ENCODE measurements around the gene IL23R.

The IL23R gene

GRCh38 chr1:67241200-67241746 lies 75.0 kb downstream of the IL23R start:
- WGBS = 85% methylated on average over 1 of the region's 1 CpG
- H3K9me3 ChIP-seq (ENCODE audit: insufficient read depth, low read depth, low read length) = no peaks in the 10 kb centered on the region
- no peak overlapping the region for H3K4me3 ChIP-seq (ENCODE audit: low read length)
- H3K36me3 ChIP-seq (ENCODE audit: insufficient read depth, low read length) = no peaks in the 10 kb centered on the region
- H3K9ac ChIP-seq (ENCODE audit: low read depth, low read length) = no peak overlapping the region
- H3K27me3 ChIP-seq (ENCODE audit: insufficient read depth, low read length) = no peaks in the 10 kb centered on the region
- H3K27ac ChIP-seq (ENCODE audit: low read depth, low read length) = no peak overlapping the region
- H3K4me1 ChIP-seq (ENCODE audit: insufficient read depth, low read length) = no peaks in the 10 kb centered on the region

DNA sequence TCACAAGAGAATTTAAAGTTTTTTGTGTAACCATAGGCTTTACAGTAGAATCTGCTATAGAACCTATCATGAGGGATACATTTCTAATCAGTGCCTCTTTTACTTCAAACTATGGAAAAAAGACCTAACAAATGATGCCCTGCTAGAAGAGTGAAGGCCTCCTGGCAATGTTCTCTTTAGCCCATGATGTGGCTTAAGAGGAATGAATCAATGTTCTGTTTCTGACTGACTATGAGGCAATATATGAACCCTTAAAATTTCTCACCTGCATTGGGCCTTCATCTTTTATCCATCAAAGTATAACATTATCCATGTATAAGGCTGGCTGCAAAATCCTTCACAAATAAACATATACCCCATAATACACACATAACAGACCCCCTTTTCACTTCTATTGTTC lies 75.8 kb downstream of the IL23R start:
- Histone ChIP-seq H3K36me3 (ENCODE audit: insufficient read depth, low read length) (no peaks in the 10 kb centered on the region), H3K4me3 (ENCODE audit: low read length) (no peak overlapping the region), H3K27ac (ENCODE audit: low read depth, low read length) (no peak overlapping the region), H3K9me3 (ENCODE audit: insufficient read depth, low read depth, low read length) (no peaks in the 10 kb centered on the region), H3K9ac (ENCODE audit: low read depth, low read length) (no peak overlapping the region), H3K27me3 (ENCODE audit: insufficient read depth, low read length) (no peaks in the 10 kb centered on the region), H3K4me1 (ENCODE audit: insufficient read depth, low read length) (no peaks in the 10 kb centered on the region)

DNA sequence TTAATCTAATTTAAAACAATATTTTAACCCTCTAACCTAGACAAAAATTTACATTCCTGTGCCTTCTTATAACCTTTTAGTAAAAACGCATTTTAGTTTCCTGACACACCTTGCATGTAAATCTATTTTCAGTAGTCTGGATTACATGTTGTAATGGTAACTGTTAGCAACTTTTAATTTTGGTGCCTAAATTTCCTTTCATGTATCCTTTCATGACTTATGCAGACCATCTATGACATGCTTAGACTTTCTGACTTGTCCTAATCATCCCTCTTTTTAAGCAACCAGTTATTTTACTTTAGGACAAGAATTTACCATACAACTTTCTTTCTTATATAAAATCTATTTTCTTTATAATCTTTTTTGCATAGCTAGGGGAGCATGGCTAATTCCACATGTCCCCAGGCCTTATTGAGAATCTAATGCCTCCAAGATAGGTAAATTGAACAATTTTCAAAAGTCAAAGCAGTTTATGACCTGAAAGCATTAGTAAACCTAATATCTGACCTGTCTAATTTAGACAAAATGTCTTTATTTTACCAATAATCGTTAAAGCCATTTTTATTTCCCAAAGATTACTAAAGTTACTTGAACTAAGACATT lies 83.9 kb downstream of the IL23R start:
- H3K4me1 ChIP-seq (ENCODE audit: insufficient read depth, low read length) = no peaks in the 10 kb centered on the region
- no peak overlapping the region for H3K9ac ChIP-seq (ENCODE audit: low read depth, low read length)
- no peaks in the 10 kb centered on the region for H3K36me3 ChIP-seq (ENCODE audit: insufficient read depth, low read length)
- no peak overlapping the region for H3K27ac ChIP-seq (ENCODE audit: low read depth, low read length)
- no peaks in the 10 kb centered on the region for H3K27me3 ChIP-seq (ENCODE audit: insufficient read depth, low read length)
- H3K4me3 ChIP-seq (ENCODE audit: low read length) = no peak overlapping the region
- peaks cover 55% of the 10 kb centered on the region for H3K9me3 ChIP-seq (ENCODE audit: insufficient read depth, low read depth, low read length)
- WGBS = 89% methylated on average over 2 of the region's 2 CpGs

GRCh38 chr1:67256291-67257172 lies 90.3 kb downstream of the IL23R start:
- 86% methylated on average over 2 of the region's 2 CpGs for WGBS
- peak overlapping the region; percentile 26; the same call in 1 of the 2 replicates for H3K27ac ChIP-seq (ENCODE audit: low read depth, low read length)

GRCh38 chr1:67257173-67257535 lies 90.9 kb downstream of the IL23R start:
- no peak overlapping the region for H3K4me3 ChIP-seq (ENCODE audit: low read length)
- H3K27ac ChIP-seq (ENCODE audit: low read depth, low read length) = no peak overlapping the region; the same call in 1 of the 2 replicates
- peaks cover 26% of the 10 kb centered on the region for H3K4me1 ChIP-seq (ENCODE audit: insufficient read depth, low read length)
- H3K9ac ChIP-seq (ENCODE audit: low read depth, low read length) = no peak overlapping the region
- peaks cover 19% of the 10 kb centered on the region; the same call in 1 of the 2 replicates for H3K9me3 ChIP-seq (ENCODE audit: insufficient read depth, low read depth, low read length)
- 72% methylated on average over 4 of the region's 5 CpGs for WGBS
- H3K36me3 ChIP-seq (ENCODE audit: insufficient read depth, low read length) = no peaks in the 10 kb centered on the region
- no peaks in the 10 kb centered on the region for H3K27me3 ChIP-seq (ENCODE audit: insufficient read depth, low read length)

More at GRCh38 chr1:67256291-67257172, 90.3 kb downstream of the IL23R start:
- Histone ChIP-seq H3K9ac (ENCODE audit: low read depth, low read length) (no peak overlapping the region), H3K4me1 (ENCODE audit: insufficient read depth, low read length) (peaks cover 20% of the 10 kb centered on the region), H3K27me3 (ENCODE audit: insufficient read depth, low read length) (no peaks in the 10 kb centered on the region), H3K9me3 (ENCODE audit: insufficient read depth, low read depth, low read length) (peaks cover 26% of the 10 kb centered on the region; the same call in 1 of the 2 replicates), H3K36me3 (ENCODE audit: insufficient read depth, low read length) (no peaks in the 10 kb centered on the region), H3K4me3 (ENCODE audit: low read length) (no peak overlapping the region)

GRCh38 chr1:67261680-67262079 lies 95.4 kb downstream of the IL23R start:
- no peaks in the 10 kb centered on the region for H3K27me3 ChIP-seq (ENCODE audit: insufficient read depth, low read length)
- peak overlapping the region; percentile 20; the same call in 1 of the 2 replicates for H3K4me3 ChIP-seq (ENCODE audit: low read length)
- peaks cover 30% of the 10 kb centered on the region for H3K4me1 ChIP-seq (ENCODE audit: insufficient read depth, low read length)
- no peaks in the 10 kb centered on the region for H3K36me3 ChIP-seq (ENCODE audit: insufficient read depth, low read length)
- WGBS = 36% methylated on average over 2 of the region's 4 CpGs
- H3K27ac ChIP-seq (ENCODE audit: low read depth, low read length) = peak overlapping the region; percentile 50; the same call in 1 of the 2 replicates
- no peak overlapping the region for H3K9ac ChIP-seq (ENCODE audit: low read depth, low read length)
- no peaks in the 10 kb centered on the region for H3K9me3 ChIP-seq (ENCODE audit: insufficient read depth, low read depth, low read length)

GRCh38 chr1:67262735-67263134 lies 96.5 kb downstream of the IL23R start:
- WGBS = 90% methylated on average over 2 of the region's 5 CpGs

DNA sequence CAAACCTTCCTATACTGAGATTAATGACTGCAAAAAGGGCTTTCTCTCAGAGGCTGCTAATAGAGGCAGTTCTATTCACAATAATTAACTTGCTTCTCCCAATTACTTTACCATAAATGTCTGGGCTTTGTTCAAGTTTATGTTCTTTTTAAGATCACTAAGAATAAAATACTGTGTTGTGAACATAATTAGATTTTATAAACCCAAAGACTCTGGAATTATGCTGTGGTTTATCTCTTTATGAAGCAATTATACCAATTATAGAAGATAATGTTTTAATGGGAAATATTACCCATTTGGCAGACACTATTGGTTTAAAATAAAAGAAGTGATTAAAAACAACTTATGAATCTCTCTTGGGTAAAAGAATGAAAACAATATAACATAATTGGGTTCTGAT lies 97.9 kb downstream of the IL23R start:
- H3K9ac ChIP-seq (ENCODE audit: low read depth, low read length) = no peak overlapping the region
- peaks cover 22% of the 10 kb centered on the region for H3K4me1 ChIP-seq (ENCODE audit: insufficient read depth, low read length)

More at GRCh38 chr1:67262735-67263134, 96.5 kb downstream of the IL23R start:
- Histone ChIP-seq H3K9me3 (ENCODE audit: insufficient read depth, low read depth, low read length) (no peaks in the 10 kb centered on the region), H3K27me3 (ENCODE audit: insufficient read depth, low read length) (no peaks in the 10 kb centered on the region), H3K27ac (ENCODE audit: low read depth, low read length) (no peak overlapping the region), H3K4me3 (ENCODE audit: low read length) (no peak overlapping the region), H3K36me3 (ENCODE audit: insufficient read depth, low read length) (no peaks in the 10 kb centered on the region), H3K4me1 (ENCODE audit: insufficient read depth, low read length) (peaks cover 22% of the 10 kb centered on the region), H3K9ac (ENCODE audit: low read depth, low read length) (no peak overlapping the region)

DNA sequence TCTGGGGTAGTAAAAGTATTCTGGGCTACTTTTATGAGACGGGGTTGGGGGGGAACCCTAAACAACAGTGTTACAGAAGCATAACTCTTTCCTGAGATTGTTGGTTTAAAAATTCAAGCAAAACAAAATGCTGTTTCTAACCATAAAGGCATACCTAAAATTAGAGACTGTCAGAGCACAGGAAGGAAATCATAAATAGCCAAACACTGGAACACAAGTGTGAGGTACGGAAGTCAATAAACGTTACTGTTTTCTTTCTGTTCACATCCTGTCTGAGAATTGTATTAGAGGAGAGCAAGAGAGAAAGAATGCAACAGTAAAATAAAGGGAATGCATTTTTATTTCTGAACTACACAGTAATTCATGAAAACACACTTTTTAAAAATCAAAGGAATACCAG lies 98.6 kb downstream of the IL23R start:
- Histone ChIP-seq H3K27me3 (ENCODE audit: insufficient read depth, low read length) (no peaks in the 10 kb centered on the region), H3K9ac (ENCODE audit: low read depth, low read length) (no peak overlapping the region), H3K9me3 (ENCODE audit: insufficient read depth, low read depth, low read length) (no peaks in the 10 kb centered on the region), H3K4me1 (ENCODE audit: insufficient read depth, low read length) (peaks cover 22% of the 10 kb centered on the region), H3K4me3 (ENCODE audit: low read length) (no peak overlapping the region), H3K27ac (ENCODE audit: low read depth, low read length) (no peak overlapping the region), H3K36me3 (ENCODE audit: insufficient read depth, low read length) (no peaks in the 10 kb centered on the region)
- WGBS = 86% methylated on average over 3 of the region's 3 CpGs

More for the DNA sequence above, 97.9 kb downstream of the IL23R start:
- H3K9me3 ChIP-seq (ENCODE audit: insufficient read depth, low read depth, low read length) = no peaks in the 10 kb centered on the region
- H3K36me3 ChIP-seq (ENCODE audit: insufficient read depth, low read length) = no peaks in the 10 kb centered on the region
- H3K27ac ChIP-seq (ENCODE audit: low read depth, low read length) = no peak overlapping the region
- H3K4me3 ChIP-seq (ENCODE audit: low read length) = no peak overlapping the region
- no peaks in the 10 kb centered on the region for H3K27me3 ChIP-seq (ENCODE audit: insufficient read depth, low read length)

DNA sequence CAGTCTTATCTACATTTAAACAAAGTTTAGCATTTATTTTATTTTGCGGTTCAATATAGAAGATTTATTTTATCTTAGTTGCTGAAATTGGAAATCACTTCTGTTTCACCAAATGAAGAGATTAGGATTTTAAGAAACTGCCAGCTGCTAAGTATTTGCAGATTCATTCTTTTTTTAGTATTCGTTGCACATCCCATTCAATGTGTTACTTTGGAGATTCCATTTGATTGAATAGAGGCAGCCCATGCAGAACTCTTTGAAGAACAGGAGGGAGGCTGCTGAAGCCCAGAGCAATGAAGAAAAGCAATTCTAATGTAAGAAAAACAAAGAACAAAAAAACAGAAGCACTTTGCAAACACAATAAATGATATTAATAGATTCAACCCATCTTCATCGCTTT lies 102.8 kb downstream of the IL23R start:
- WGBS = 93% methylated on average over 1 of the region's 3 CpGs

GRCh38 chr1:67270541-67270940 lies 104.3 kb downstream of the IL23R start:
- Histone ChIP-seq H3K4me3 (ENCODE audit: low read length) (no peak overlapping the region), H3K36me3 (ENCODE audit: insufficient read depth, low read length) (no peaks in the 10 kb centered on the region), H3K9me3 (ENCODE audit: insufficient read depth, low read depth, low read length) (0 out of 2 replicates have a peak, but pooled peaks cover 6% of the 10 kb centered on the region), H3K27ac (ENCODE audit: low read depth, low read length) (no peak overlapping the region), H3K9ac (ENCODE audit: low read depth, low read length) (no peak overlapping the region), H3K4me1 (ENCODE audit: insufficient read depth, low read length) (no peaks in the 10 kb centered on the region), H3K27me3 (ENCODE audit: insufficient read depth, low read length) (no peaks in the 10 kb centered on the region)
- 91% methylated on average over 3 of the region's 3 CpGs for WGBS

More for the DNA sequence above, 102.8 kb downstream of the IL23R start:
- H3K4me3 ChIP-seq (ENCODE audit: low read length) = no peak overlapping the region
- no peak overlapping the region for H3K27ac ChIP-seq (ENCODE audit: low read depth, low read length)
- H3K27me3 ChIP-seq (ENCODE audit: insufficient read depth, low read length) = no peaks in the 10 kb centered on the region
- H3K9ac ChIP-seq (ENCODE audit: low read depth, low read length) = no peak overlapping the region
- H3K36me3 ChIP-seq (ENCODE audit: insufficient read depth, low read length) = no peaks in the 10 kb centered on the region
- no peaks in the 10 kb centered on the region for H3K4me1 ChIP-seq (ENCODE audit: insufficient read depth, low read length)
- 0 out of 2 replicates have a peak, but pooled peaks cover 6% of the 10 kb centered on the region for H3K9me3 ChIP-seq (ENCODE audit: insufficient read depth, low read depth, low read length)

All from HUES64 (cell line).